CD4-positive, alpha-beta memory T cell (primary cell): ENCODE measurements around the gene SPTBN4. TPM values are rescaled to one million over a fixed set of nuclear protein-coding genes. Genes with fewer than 3 reads are reported as not detected.
A peak's percentile ranks its signal among the peaks of the same experiment; 100 is the strongest.

Experiments used
- CTCF ChIA-PET: fragments of 350-600 bp; sonication (Branson Sonifier 250); formaldehyde crosslinking; loops from one replicate; lab custom pipeline; 2021; ENCODE audit warnings: inconsistent platforms; ENCODE audit not compliant: partially characterized antibody; lab: Charles Lee
- POLR2A ChIA-PET: fragments of 350-600 bp; sonication (Branson Sonifier 250); formaldehyde crosslinking; loops from one replicate; lab custom pipeline; 2021; ENCODE audit not compliant: partially characterized antibody; lab: Charles Lee
- DNase-seq, 5 donors: peaks; one replicate each; pipeline versions ENCODE4 v3.0.0 to v3.0.0-alpha.2; 2020 to 2022; ENCODE audit warnings: mixed read lengths in 1 of 5
- H3K27ac ChIP-seq: one replicate; pipeline ENCODE4 v1.7.0; 2013; ENCODE audit warnings: low read depth, low read length
- H3K27me3 ChIP-seq: 2 replicates; pipeline ENCODE4 v1.7.0; 2013; ENCODE audit warnings: mild to moderate bottlenecking, low read length, moderate library complexity; ENCODE audit not compliant: insufficient read depth
- H3K36me3 ChIP-seq: 2 replicates; pipeline ENCODE4 v1.7.0; 2013; ENCODE audit warnings: mild to moderate bottlenecking, low read length, moderate library complexity; ENCODE audit not compliant: insufficient read depth
- H3K4me1 ChIP-seq: 2 replicates; pipeline ENCODE4 v1.7.0; 2013; ENCODE audit warnings: mild to moderate bottlenecking, low read length, moderate library complexity; ENCODE audit not compliant: insufficient read depth
- H3K4me3 ChIP-seq, 2 donors: one replicate each; pipeline ENCODE4 v1.7.0; 2013; ENCODE audit warnings: low read length in 2 of 2, mild to moderate bottlenecking in 1 of 2
- H3K9me3 ChIP-seq, 2 donors: one replicate each; pipeline ENCODE4 v1.7.0; 2013; ENCODE audit warnings: low read length in 2 of 2, control low read depth in 1 of 2; ENCODE audit not compliant: control insufficient read depth in 1 of 2
- H3K27ac Mint-ChIP-seq, 7 donors: one replicate each; pipeline ENCODE4 v1.8.0; 2020 to 2021; ENCODE audit warnings: mixed read lengths in 7 of 7, mild to moderate bottlenecking in 6 of 7, inconsistent platforms in 3 of 7, moderate library complexity in 3 of 7
- H3K27me3 Mint-ChIP-seq, 2 donors: one replicate each; pipeline ENCODE4 v1.8.0; 2020 to 2021; ENCODE audit warnings: mixed read lengths in 2 of 2
- H3K36me3 Mint-ChIP-seq, 2 donors: one replicate each; pipeline ENCODE4 v1.8.0; 2020 to 2021; ENCODE audit warnings: mixed read lengths in 2 of 2, inconsistent platforms in 1 of 2, mild to moderate bottlenecking in 1 of 2
- H3K4me1 Mint-ChIP-seq, 4 donors: one replicate each; pipeline ENCODE4 v1.8.0; 2020 to 2021; ENCODE audit warnings: mixed read lengths in 4 of 4, mild to moderate bottlenecking in 1 of 4
- H3K4me3 Mint-ChIP-seq, 8 donors: one replicate each; pipeline ENCODE4 v1.8.0; 2020 to 2021; ENCODE audit warnings: mixed read lengths in 8 of 8, mild to moderate bottlenecking in 7 of 8, moderate library complexity in 6 of 8, inconsistent platforms in 3 of 8
- H3K9me3 Mint-ChIP-seq, 8 donors: one replicate each; pipeline ENCODE4 v1.8.0; 2020 to 2021; ENCODE audit warnings: mixed read lengths in 8 of 8, mild to moderate bottlenecking in 5 of 8, inconsistent platforms in 3 of 8, moderate library complexity in 1 of 8
- intact Hi-C: fragments of 100-400 bp; cut with micrococcal nuclease; formaldehyde crosslinking; loops from one replicate; pipeline ENCODE4 v1.15.1; 2023
- polyA plus RNA-seq, 2 donors: library from polyadenylated mRNA; unstranded; fragments of 300-500 nt; fragmentation: Illumina TruSeq; gene quantifications; one replicate each; pipeline ENCODE4 v1.2.3, GENCODE V29; 2021
- total RNA-seq, 2 experiments: library from RNA; stranded (reverse); gene quantifications; one replicate each; pipeline ENCODE4 v1.2.3, GENCODE V29; 2021

Gene SPTBN4
- total and polyA plus RNA-seq, 4 experiments from 2014 or later: 0.02 to 0.30 (median 0.17) TPM; not detected in 1

DNA sequence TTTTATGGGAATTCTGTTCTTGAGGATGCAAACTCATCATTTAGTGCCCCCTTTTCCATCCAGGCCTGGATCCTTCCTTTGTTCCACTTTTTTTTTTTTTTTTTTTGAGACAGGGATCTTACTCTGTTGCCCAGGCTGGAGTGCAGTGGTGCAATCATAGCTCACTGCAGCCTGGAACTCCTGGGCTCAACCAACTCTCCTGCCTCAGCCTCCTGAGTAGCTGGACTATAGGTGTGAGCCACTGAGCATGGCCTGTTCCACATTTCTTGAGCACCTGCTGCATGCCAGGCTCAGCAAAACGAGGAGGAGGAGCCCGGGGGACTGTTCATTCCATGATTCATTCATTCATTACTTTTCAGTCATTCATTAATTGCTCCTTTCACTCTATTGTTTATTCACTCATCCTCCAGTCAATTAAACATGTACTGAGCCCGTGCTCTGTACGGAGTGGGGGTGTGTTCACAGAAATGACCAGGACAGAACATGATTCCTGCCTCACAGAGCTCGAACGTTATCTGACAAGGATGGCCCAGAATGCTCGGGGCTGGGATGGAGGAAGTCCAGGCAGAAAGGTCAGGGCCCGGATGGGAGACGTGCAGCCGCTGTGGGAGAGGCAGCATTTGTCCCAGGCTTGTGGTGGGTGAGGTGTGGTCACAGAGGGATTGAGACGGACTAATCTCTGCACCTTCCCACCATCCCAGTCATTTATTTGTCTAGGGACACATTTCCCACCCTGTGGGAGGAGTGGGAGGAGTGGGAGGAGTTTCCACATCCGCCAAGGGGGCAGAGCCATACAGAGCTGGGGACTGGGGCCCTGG is 58.6 kb downstream of the SPTBN4 start:
- H3K9me3 ChIP-seq: no peaks in the 10 kb centered on the region
- H3K4me1 Mint-ChIP-seq: peaks cover 5 to 20% (median 11%) of the 10 kb centered on the region in 4 donors
- no peak overlapping the region for H3K4me3 Mint-ChIP-seq
- H3K36me3 Mint-ChIP-seq: no peaks in the 10 kb centered on the region
- peak overlapping the region in 1 of 7 donors; percentile 42 for H3K27ac Mint-ChIP-seq
- no peak for DNase-seq
- ChIA-PET CTCF (interaction anchor here (0.6 to 1.8 kb wide), 6 partner anchors 24 to 284 kb away, joined by 3 to 5 read pairs (median 3); no protein-coding TSS in a partner anchor), POLR2A (no interaction called here)
- intact Hi-C loops: no loop called here
- H3K27ac ChIP-seq: no peak overlapping the region
- no peaks in the 10 kb centered on the region for H3K27me3 ChIP-seq
- peaks cover 5 to 21% of the 10 kb centered on the region in 2 donors for H3K27me3 Mint-ChIP-seq
- H3K4me1 ChIP-seq: peaks cover 14% of the 10 kb centered on the region
- H3K9me3 Mint-ChIP-seq: no peaks in the 10 kb centered on the region
- H3K36me3 ChIP-seq: no peaks in the 10 kb centered on the region
- no peak overlapping the region for H3K4me3 ChIP-seq

DNA sequence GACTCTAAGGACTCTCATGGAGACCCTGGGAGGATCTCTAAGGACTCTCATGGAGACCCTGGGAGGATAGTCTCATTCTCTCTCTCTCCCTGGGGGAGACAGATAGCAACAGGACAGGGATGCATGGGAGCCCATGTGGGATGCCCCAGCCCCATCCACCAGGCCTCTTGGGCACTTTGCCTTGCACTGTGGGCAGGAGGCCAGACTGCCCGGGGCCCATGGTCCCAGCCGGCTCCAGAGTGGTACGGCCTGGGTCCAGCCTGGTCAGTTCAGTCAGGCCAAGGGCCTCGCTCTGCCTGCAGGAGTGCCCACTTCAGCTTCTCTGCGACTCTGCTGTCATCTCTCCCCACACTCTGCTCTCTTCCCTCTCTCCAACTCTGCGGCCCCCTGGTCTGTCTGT is 61.3 kb downstream of the SPTBN4 start:
- no peak overlapping the region for H3K27ac ChIP-seq
- peaks cover 9 to 26% (median 15%) of the 10 kb centered on the region in 4 donors for H3K4me1 Mint-ChIP-seq
- DNase-seq: no peak
- peak overlapping the region in 1 of 7 donors; percentile 86 for H3K27ac Mint-ChIP-seq
- H3K36me3 Mint-ChIP-seq: no peaks in the 10 kb centered on the region
- H3K27me3 ChIP-seq: peaks cover 9% of the 10 kb centered on the region
- ChIA-PET POLR2A (no interaction called here), CTCF (no interaction called here)
- H3K36me3 ChIP-seq: no peaks in the 10 kb centered on the region
- no peak overlapping the region for H3K4me3 ChIP-seq
- peak overlapping the region in 1 of 8 donors; percentile 15 for H3K4me3 Mint-ChIP-seq
- peaks cover 14% of the 10 kb centered on the region for H3K4me1 ChIP-seq
- H3K9me3 Mint-ChIP-seq: no peaks in the 10 kb centered on the region
- H3K27me3 Mint-ChIP-seq: peaks cover 18 to 27% of the 10 kb centered on the region in 2 donors
- intact Hi-C loops: loop anchor here (2.0 kb wide), 1 partner anchor 61 kb away; the partner anchor contains the start of gene SPTBN4
- no peaks in the 10 kb centered on the region for H3K9me3 ChIP-seq

DNA sequence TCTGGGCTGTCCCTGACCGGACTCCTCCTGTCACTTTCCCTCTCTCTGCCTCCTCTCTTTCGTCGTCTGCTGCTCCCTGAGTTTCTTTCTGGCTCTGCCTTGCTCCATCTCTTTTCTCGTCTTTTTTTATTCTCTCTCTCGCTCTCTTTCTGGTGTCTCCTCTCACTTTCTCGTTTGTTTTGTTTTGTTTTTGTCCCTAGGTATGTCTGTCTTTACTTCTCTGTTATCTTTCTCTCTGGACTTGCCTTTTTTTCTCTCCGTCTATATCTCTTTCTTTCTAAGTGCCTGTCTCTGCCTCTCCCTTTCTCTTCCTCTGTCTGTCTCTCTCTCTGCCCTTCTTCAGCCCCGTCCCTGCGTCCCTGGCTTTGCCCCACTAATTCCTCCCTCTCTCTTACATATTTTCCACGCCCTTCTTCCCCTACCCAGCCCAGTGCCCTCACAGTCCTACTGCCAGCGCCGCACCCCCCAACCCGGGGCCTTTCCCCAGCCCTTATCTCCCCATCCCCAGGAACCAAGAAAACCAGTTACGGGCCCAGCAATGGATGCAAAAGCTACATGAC is 61.8 kb downstream of the SPTBN4 start:
- Mint-ChIP-seq H3K4me1 (peaks cover 9 to 26% (median 15%) of the 10 kb centered on the region in 4 donors), H3K4me3 (peak overlapping the region in 3 of 8 donors; percentile 17 to 68 (median 29)), H3K27me3 (peaks cover 18 to 26% of the 10 kb centered on the region in 2 donors), H3K9me3 (peaks cover 0 to 4% (median 0%) of the 10 kb centered on the region in 8 donors), H3K27ac (peak overlapping the region in 6 of 7 donors; percentile 26 to 89 (median 81)), H3K36me3 (no peaks in the 10 kb centered on the region)
- intact Hi-C loops: loop anchor here (1.0 to 2.0 kb wide), 5 partner anchors 42 to 106 kb away; partner anchors contain the start of genes SHKBP1 and SPTBN4
- peaks cover 14% of the 10 kb centered on the region for H3K4me1 ChIP-seq
- no peaks in the 10 kb centered on the region for H3K9me3 ChIP-seq
- POLR2A ChIA-PET: no interaction called here
- H3K4me3 ChIP-seq: no peak overlapping the region
- DNase-seq: no peak
- H3K27me3 ChIP-seq: peaks cover 9% of the 10 kb centered on the region
- no peaks in the 10 kb centered on the region for H3K36me3 ChIP-seq
- CTCF ChIA-PET: interaction anchor here (1.0 to 1.6 kb wide), 2 partner anchors 92 to 107 kb away, joined by 4 to 5 read pairs; no protein-coding TSS in a partner anchor
- H3K27ac ChIP-seq: no peak overlapping the region

DNA sequence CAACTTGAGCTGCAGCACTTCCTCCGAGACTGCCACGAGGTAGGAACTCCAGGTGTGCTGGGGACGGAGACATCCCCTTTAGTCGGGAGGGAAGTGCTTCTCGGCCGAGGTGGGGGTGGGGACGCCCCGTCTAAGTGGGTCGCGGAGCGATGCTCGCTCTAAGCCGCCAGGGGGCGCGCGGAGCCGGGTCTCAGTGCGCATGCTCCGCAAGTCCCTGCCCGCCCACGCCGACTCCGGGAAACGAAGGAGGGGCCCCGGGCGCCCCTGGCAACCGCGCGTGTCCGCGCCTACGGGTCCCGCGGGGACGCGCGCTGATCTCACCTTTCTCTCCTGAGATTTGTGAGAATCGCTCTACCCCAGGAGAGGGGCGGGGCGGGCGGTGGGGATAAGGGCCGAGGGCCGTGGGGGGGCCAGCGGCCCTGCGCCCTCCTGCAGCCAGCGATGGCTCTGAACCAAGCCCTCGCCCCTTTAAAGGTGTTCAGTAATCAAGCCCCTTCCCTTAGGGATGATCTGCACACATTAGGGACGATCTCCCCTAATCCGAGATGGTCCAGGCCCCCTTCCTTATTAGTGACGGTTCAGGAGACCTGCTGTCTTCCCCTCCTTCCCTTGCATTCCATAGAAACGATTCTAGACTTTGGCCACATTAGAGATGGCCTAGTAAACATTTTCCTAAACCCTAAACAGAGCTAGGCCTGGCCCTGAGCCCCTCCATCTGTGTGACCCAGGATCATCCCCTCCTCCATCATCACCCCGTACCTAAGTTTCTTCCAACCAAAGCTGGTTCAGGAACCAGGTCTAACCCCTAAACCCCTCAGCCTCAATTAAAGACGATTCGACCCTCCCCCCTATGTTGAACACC is 62.5 kb downstream of the SPTBN4 start:
- Mint-ChIP-seq H3K27me3 (peaks cover 18 to 30% of the 10 kb centered on the region in 2 donors), H3K36me3 (no peaks in the 10 kb centered on the region), H3K4me3 (peak overlapping the region; percentile 65 to 87 (median 78)), H3K9me3 (peaks cover 0 to 9% (median 0%) of the 10 kb centered on the region in 8 donors), H3K4me1 (peaks cover 9 to 26% (median 15%) of the 10 kb centered on the region in 4 donors), H3K27ac (peak overlapping the region; percentile 53 to 93 (median 77))
- no peaks in the 10 kb centered on the region for H3K9me3 ChIP-seq
- H3K4me3 ChIP-seq: peak overlapping the region in 1 of 2 donors; percentile 54
- no peaks in the 10 kb centered on the region for H3K36me3 ChIP-seq
- H3K4me1 ChIP-seq: peaks cover 14% of the 10 kb centered on the region
- H3K27ac ChIP-seq: no peak overlapping the region
- H3K27me3 ChIP-seq: peaks cover 9% of the 10 kb centered on the region
- DNase-seq: peak; percentile 88 to 90 (median 89)
- ChIA-PET POLR2A (no interaction called here), CTCF (interaction anchor here (0.9 to 1.6 kb wide), 3 partner anchors 91 to 106 kb away, joined by 4 to 5 read pairs (median 4); no protein-coding TSS in a partner anchor)
- intact Hi-C loops: loop anchor here (1.0 to 2.0 kb wide), 5 partner anchors 41 to 105 kb away; partner anchors contain the start of genes SHKBP1 and SPTBN4

DNA sequence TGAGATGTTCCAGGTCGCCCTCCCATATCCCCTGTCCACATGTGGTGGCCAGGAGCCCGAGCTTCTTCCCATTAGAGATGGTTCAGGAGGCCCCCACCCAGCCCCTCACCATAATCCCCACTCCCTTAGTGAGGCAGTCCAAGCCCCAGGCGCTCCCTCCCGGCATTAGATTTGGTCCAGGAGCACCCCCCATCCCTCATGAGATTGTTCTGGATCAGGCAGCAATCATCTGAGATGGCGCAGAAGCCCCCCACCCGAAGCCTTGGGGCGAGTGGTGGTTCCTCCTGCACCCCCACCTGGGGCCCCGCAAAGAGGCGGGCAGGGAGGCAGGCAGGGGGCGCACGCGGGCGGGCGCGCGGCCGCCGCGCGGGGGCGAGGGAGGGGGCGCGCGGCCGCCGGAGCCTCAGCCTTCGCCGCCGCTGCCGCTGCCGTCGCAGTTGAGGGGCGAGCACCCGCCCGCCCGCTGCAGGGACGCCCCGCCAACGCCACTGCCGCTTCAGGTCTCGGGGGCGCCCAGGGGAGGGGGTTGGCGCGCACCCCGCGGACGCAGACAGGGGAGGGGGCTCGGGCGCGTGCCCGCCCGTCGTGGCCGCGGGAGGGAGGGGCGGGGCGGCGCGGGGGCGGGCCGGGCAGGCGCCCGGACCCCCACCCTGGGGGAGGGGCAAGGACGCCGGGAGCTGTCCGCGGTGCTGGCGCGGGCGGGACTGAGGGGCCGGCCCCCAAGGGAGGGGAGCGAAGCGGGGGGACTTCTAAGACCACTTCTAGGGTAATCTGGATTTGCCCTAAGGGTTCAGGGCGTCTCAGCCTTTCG is 63.5 kb downstream of the SPTBN4 start:
- Histone ChIP-seq H3K36me3 (no peaks in the 10 kb centered on the region), H3K27me3 (peaks cover 9% of the 10 kb centered on the region), H3K4me1 (peaks cover 14% of the 10 kb centered on the region), H3K27ac (no peak overlapping the region), H3K9me3 (no peaks in the 10 kb centered on the region), H3K4me3 (peak overlapping the region in 1 of 2 donors; percentile 54)
- peak overlapping the region; percentile 48 to 87 (median 78) for H3K4me3 Mint-ChIP-seq
- H3K9me3 Mint-ChIP-seq: peaks cover 0 to 11% (median 0%) of the 10 kb centered on the region in 8 donors
- peak in 3 of 5 donors; percentile 13 to 32 (median 16) for DNase-seq
- POLR2A ChIA-PET: no interaction called here
- H3K27ac Mint-ChIP-seq: peak overlapping the region in 4 of 7 donors; percentile 37 to 93 (median 61)
- H3K27me3 Mint-ChIP-seq: peaks cover 16 to 30% of the 10 kb centered on the region in 2 donors
- intact Hi-C loops: no loop called here
- H3K4me1 Mint-ChIP-seq: peaks cover 7 to 26% (median 15%) of the 10 kb centered on the region in 4 donors
- H3K36me3 Mint-ChIP-seq: no peaks in the 10 kb centered on the region
- CTCF ChIA-PET: interaction anchor here (0.9 to 1.6 kb wide), 3 partner anchors 11 to 99 kb away, joined by 3 to 5 read pairs (median 4); no protein-coding TSS in a partner anchor

DNA sequence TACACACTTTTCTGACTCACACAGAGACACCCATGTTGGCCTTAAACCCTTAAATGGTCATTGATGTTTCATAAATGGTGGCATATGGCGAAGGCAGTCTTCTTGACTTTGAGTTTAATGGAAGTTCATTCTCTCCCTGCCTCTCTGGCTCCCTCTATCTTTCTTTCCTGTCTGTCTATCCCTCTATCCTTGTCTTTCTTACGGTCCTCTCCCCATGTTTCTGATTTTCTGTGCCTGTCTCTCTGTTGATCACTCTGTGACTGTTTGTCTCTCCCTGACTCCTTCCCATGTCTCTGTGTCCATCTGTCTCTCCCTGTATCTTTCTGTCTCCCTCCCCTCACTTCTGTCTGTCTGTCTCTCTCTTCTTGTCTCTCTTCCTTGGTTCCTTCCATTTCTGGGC is 66.7 kb downstream of the SPTBN4 start:
- Mint-ChIP-seq H3K27me3 (peaks cover 16 to 27% of the 10 kb centered on the region in 2 donors), H3K27ac (no peak overlapping the region), H3K4me1 (peaks cover 7 to 24% (median 14%) of the 10 kb centered on the region in 4 donors), H3K4me3 (no peak overlapping the region), H3K9me3 (peaks cover 0 to 11% (median 0%) of the 10 kb centered on the region in 8 donors), H3K36me3 (no peaks in the 10 kb centered on the region)
- no peaks in the 10 kb centered on the region for H3K9me3 ChIP-seq
- H3K36me3 ChIP-seq: no peaks in the 10 kb centered on the region
- no peak overlapping the region for H3K27ac ChIP-seq
- no peak for DNase-seq
- H3K27me3 ChIP-seq: peaks cover 9% of the 10 kb centered on the region
- H3K4me1 ChIP-seq: peaks cover 14% of the 10 kb centered on the region
- ChIA-PET POLR2A (no interaction called here), CTCF (interaction anchor here (1.7 to 2.6 kb wide), 3 partner anchors 15 to 229 kb away, joined by 6 to 9 read pairs (median 8); no protein-coding TSS in a partner anchor)
- intact Hi-C loops: no loop called here
- no peak overlapping the region for H3K4me3 ChIP-seq
